Nucleus accumbens (tissue), 56 donors: Measurements from ENCODE around the gene DOCK11.

Experiments
- DNase-seq, 56 donors: peaks; one replicate each; lab custom pipeline; 2025; lab: John Stamatoyannopoulos, UW

The DOCK11 gene

GRCh38 chrX:118498755-118499154 lies 3.1 kb downstream of the DOCK11 start:
- DNase-seq = no peak

DNA sequence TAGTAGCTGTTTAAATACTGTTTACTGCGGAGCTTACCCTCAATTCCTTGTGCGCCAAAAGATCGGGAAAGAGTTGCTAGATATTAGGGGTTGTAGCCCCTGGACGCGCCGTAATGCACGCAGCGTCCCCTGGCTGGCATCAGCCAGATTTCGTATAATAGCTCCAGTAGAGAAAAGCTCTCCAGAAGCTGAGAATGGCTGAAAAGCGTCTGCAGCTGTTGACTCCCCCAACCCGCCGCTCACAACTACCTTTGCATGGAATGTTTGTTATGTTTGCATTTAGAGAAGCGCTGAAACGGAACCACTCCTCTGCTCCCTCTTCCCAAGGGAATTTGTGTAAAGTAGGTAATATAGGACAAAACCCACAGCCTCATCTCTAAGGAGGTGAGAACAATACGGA lies 3.7 kb downstream of the DOCK11 start:
- peak in 3 of 56 donors; percentile 0 to 3 (median 1) for DNase-seq

DNA sequence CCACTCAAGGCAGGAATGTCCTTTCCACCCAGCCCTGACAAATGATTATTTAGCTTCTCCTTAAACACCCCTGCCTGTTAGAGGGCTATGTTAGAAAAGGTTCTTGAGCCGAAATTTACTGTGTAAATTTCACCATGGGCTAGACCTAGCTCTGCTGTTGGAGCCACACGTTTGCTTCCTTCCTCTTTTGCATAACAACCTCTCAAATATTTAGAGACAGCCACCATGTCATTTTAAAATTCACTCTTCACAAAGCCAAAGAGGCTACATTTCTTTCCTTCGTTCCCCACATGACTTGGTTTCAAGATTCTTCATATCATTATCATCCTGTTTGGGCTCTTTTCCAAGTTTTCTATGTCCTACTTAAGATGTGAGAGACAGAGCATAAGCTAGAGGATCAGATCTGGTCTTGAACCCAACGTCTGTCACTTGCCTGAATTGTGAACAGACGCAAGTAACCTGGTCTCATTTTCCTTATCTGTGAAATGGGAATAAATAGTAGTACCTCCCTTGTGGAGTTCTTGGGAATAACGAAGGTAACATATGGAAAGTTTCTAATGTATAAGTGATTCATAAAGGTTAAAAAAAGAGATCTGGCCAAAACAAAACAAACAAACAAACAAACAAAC lies 6.7 kb downstream of the DOCK11 start:
- DNase-seq = no peak

DNA sequence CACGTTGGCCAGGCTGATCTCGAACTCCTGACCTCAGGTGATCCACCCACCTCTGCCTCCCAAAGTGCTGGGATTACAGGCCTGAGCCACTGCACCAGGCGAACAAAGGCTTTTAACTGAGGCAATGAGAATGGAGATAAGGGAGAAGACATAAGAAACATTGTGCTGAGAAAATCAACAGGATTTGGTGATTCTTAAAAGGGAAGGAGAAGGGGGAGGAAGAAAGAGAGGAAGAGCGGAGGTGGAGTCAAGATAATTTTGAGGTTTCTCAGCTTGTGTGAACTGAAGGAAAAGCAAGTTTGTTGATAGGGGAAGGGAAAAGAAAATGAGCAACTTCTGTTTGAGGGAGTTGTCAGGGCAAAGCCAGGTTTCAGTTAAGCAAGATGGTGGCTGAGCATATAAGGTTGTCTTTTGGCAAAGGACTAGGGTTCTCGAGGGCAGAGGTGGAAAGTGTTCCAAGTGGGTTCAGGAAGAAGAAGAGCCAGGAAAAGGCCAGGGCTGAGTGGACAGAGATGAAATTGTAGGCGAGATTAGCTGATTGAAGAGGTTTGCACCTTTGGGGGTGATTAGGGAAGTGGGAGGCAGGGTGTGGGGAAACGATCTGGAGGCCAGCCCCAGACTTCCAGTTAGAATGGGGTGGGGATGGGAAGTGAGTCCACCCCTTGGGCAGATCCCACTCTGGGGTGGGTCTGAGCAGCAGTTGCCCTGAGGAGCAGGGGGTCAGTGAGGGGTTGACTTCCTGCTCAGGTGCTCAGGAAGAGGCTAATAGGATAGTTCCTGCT lies 7.8 kb downstream of the DOCK11 start:
- no peak for DNase-seq

GRCh38 chrX:118504581-118504980 lies 9.0 kb downstream of the DOCK11 start:
- no peak for DNase-seq

- no peak for DNase-seq
Measured at GRCh38 chrX:118506805-118507480, 11.3 kb downstream of the DOCK11 start.

- DNase-seq = no peak
Measured at GRCh38 chrX:118507766-118508165, 12.2 kb downstream of the DOCK11 start.

- DNase-seq = no peak
Measured at GRCh38 chrX:118508221-118508620, 12.6 kb downstream of the DOCK11 start.

DNA sequence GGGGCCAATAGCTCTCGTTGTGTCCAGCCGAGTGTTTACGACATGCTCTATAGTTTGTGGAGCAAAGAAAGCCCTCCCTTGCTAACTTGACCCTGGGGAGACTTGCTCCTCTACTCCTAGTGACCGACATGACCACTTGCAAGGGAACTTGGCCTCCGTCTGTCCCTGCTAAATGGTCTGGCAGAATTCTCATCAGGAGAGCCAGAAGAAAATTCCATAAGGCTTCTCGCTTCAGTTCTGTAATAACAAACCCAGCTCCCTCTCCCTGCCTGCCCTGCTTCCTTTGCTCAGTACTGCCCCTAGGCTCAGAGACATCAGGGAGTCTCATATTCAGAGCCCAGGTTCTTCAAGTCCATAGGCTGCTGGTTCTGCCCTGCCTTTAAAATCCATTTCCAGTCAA lies 13.0 kb downstream of the DOCK11 start:
- no peak for DNase-seq

- DNase-seq = peak in 2 of 56 donors; percentile 1 to 3
Measured at GRCh38 chrX:118510111-118510510, 14.5 kb downstream of the DOCK11 start.

DNA sequence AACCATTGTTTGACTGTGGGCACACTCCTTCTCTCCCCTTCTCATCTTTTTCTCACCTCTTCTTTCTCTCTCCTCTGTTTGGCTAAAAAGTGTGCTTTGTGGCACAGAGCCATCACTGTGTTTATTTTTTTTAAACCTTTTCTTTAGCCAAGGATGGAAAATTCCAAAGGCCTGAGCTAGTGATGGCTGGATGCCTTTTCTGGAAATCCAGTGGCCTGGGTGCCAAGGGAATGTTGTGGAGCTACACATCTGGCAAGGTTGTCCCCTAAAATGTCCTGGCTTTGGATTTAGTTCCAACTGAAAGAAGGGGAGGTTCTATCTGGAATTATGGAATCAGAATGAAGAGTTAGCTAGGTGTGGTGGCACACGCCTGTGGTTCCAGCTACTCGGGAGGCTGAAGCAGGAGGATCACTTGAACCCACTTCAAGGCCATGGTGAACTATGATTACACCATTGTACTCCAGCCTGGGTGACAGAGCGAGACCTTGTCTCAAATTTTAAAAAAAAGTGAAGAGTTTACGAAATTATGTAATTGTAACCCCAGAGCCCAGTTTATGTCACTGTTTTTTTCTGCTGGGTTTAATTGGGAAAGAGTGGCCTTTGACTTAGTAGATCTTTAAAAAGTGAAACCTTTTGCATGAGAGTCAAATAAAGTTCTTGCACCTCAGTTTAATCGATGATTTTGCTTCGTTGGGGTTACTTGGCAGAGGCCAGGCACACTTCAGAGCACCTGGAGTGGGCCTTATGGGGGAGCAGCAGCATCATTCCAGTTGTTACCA lies 17.7 kb downstream of the DOCK11 start:
- DNase-seq = no peak

DNA sequence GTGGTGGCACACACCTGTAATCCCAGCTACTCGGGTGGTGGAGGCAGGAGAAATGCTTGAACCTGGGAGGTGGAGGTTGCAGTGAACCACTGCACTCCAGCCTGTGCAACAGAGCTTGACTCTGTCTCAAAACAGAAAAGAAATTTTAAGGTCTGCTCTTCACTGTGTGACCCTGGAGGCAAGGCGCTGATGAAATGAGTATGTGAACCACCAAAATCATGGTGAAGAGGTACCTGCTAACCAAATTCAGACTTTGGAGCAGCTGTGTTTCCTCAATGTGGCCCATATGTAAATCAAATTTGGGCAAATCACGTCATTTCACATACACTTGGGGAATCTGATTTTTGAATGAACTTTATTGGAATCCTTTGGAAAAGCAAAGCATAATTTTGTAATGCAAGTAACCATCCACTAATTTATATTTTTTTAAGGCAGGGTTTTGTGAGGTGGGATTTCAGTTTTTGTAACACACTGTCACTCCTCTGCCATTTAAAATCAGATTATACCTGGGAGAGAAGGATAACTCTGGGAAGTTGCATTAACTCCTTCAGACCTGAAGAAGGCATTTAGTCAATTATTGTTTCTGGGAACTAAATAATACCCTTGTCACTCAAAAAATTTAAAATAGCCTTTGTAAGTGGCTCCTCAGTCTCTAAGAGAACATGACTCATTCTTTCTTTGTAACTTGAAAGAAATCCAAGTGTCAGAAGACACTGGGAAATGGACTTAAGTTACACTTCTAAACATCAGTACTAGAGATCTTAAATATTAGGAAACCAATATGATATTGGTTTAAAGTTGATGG lies 24.0 kb downstream of the DOCK11 start:
- DNase-seq = no peak

DNA sequence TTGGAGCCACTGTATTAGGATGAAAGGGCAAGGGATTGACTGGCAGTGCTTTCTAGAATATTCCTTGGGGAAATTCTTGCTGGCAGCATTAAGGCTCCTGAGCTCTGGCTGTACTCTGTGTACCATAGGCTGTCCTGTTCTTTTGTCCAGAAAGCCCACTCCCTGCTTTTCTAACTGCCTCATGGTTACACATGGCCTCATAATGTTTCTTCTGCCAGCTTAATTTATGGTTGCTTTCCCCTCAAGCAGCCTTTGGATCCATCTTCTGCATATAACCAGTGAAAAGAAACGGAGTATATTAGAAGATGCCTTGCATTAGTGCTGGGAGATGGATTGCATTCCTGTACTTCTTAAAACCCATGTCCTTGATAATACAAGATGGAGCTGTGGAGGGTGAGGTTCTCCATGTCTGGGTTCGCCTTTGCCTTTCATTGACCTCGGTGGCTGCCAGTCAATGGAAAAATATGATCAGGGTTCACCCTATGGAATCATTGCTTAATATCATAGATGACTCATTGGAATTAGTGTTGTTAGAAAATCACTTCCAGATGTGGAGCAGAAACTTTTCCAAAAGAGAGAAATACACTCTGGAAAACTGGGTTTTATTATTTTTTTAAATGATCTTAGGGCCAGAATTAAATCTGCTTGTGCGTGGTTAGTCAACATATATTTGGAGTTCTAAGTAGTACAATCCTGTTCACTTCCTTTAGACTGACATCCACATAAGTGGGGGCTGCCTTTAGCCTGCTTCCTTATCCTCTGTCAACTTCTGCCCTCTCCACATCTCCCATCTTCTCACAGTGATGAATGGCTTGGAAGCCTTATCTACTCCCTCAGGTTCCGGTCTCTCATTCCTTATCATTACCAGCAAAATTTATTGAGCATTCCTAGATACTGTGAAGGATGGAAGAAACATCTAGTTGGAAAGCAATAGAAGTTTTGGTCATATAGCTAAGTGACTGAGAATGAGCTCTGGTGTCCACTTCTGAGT lies 24.9 kb downstream of the DOCK11 start:
- no peak for DNase-seq

DNA sequence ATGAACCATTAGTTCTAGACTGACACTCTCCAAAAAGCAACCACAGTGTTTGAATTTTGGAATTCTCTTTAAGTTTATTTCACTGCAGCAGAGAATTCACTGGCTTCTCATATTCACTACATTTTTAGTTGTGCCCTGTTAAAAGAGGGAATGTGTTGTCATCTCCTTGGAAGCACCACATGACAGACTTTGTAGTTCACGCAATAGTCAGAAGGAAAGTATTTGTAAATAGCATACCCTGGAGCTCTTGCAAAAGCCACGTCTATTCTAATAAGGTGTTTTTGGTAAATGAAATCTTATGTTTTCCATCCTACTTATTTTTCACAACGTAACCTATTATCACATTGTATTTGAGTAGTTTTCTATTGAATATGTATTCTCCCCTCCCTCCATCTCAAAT lies 25.8 kb downstream of the DOCK11 start:
- no peak for DNase-seq

DNA sequence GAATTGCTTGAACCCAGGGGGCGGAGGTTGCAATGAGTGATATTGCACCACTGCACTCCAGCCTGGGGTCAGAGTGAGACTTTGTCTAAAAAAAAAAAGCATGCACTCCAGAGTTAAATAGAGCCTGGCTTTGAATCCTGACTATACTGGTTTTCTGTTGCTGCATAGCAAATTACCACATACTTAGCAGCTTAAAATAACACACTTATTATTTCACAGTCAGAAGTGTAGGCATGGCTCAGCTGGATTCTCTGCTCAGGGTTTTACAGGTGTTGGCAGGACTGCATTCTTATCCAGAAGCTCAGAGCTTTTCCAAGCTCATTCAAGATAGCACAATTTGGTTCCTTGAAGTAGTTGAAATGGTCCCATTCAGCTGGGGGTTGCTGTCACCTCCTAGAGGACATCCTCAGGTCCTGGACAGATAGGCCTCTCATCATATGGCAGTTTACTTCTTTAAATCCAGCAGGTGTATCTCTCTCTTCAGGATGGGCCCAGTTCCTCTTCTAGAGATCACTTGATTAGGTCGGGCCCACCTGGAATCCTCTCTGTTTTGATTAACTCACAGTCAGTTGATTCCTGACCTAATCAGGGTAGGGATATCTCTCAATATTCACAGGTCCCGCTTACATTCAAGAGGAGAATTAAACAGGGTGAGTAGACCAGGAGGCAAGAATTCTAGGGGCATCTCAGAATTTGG lies 26.8 kb downstream of the DOCK11 start:
- DNase-seq = no peak

GRCh38 chrX:118523920-118524319 lies 28.3 kb downstream of the DOCK11 start:
- no peak for DNase-seq

GRCh38 chrX:118524344-118524743 lies 28.7 kb downstream of the DOCK11 start:
- DNase-seq = no peak

DNA sequence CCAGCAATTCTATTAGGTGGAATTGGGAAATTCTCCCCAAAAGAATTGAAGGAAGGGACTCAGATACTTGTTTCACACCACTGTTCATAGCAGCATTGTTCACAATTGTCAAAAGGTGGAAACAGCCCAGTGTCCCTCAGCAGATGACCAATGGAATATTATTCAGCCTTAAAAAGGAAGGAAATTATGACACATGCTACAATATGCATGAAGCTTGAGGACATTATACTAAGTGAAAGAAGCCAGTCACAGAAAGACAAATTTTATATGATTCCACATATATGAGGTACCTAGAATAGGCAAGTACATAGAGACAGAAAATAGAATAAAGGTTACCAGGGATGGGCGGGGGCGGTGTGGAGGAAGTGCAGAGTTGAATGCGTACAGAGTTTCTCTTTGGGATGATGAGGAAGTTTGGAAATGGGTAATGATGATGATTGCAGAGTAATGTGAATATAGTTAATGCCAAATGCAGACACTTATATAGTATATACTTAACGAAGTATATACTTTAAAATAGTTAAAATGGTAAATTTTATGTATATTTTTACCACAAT lies 29.6 kb downstream of the DOCK11 start:
- no peak for DNase-seq
